Suprapubic skin (tissue), 4 donors: ENCODE measurements around the gene PSENEN. TPM values are rescaled to one million over a fixed set of nuclear protein-coding genes. Genes with fewer than 3 reads are reported as not detected.

Experiments used
- DNase-seq, 2 donors: peaks; one replicate each; pipeline ENCODE4 v3.0.0-alpha.2; 2019; ENCODE audit warnings: low spot score in 2 of 2
- H3K27ac ChIP-seq: fragments of 200-600 bp; sonication (generic); one replicate; pipeline ENCODE4 v1.5.1; 2019
- H3K27me3 ChIP-seq: fragments of 200-600 bp; sonication (generic); one replicate; pipeline ENCODE4 v1.5.1; 2019
- H3K36me3 ChIP-seq: fragments of 200-600 bp; sonication (generic); one replicate; pipeline ENCODE4 v1.5.1; 2019
- H3K4me1 ChIP-seq: fragments of 200-600 bp; sonication (generic); one replicate; pipeline ENCODE4 v1.5.1; 2019
- H3K4me3 ChIP-seq: fragments of 200-600 bp; sonication (generic); one replicate; pipeline ENCODE4 v1.5.1; 2019; ENCODE audit warnings: mild to moderate bottlenecking
- H3K9me3 ChIP-seq: fragments of 200-600 bp; sonication (generic); one replicate; pipeline ENCODE4 v1.5.1; 2019
- CTCF ChIP-seq, 2 donors: fragments of 200-600 bp in 1 of 2; fragments of 450-650 bp in 1 of 2; sonication (generic) in 1 of 2; IDR thresholded peaks; one replicate each; pipeline ENCODE4 v1.5.1; 2016 to 2019; ENCODE audit warnings: antibody characterized with exemption in 2 of 2, mild to moderate bottlenecking in 1 of 2, moderate library complexity in 1 of 2
- EP300 ChIP-seq: sonication (generic); formaldehyde crosslinking; IDR thresholded peaks from one replicate; pipeline ENCODE4 v1.6.1; 2017; ENCODE audit warnings: antibody characterized with exemption
- POLR2A ChIP-seq, 2 donors: fragments of 450-650 bp; IDR thresholded peaks; one replicate each; pipeline ENCODE4 v1.6.1; 2017; ENCODE audit warnings: antibody characterized with exemption in 2 of 2, mild to moderate bottlenecking in 2 of 2, moderate library complexity in 2 of 2
- POLR2AphosphoS5 ChIP-seq, 3 donors: sonication (generic); formaldehyde crosslinking; IDR thresholded peaks; one replicate each; pipeline ENCODE4 v1.6.1; 2017; ENCODE audit warnings: antibody characterized with exemption in 3 of 3
- WGBS: methylation state at CpG from one replicate; pipeline ENCODE4 v1.1.5; 2018; 5-methylcytosine and 5-hydroxymethylcytosine counted together
- total RNA-seq, 4 donors: library from RNA; depleted of rRNA; stranded (reverse); fragments of >200 nt; gene quantifications; one replicate each; pipeline ENCODE4 v1.1.0, GENCODE V29; 2016

The PSENEN gene
- total RNA-seq, 4 donors from 2014 or later, result 27.1 to 57.2 (median 42.4) TPM

- peaks cover under 1% of the 10 kb centered on the region for H3K4me1 ChIP-seq
- no peak overlapping the region for H3K27ac ChIP-seq
- no peak overlapping the region for H3K4me3 ChIP-seq
- H3K36me3 ChIP-seq, result peaks cover 22% of the 10 kb centered on the region
- H3K9me3 ChIP-seq, result no peaks in the 10 kb centered on the region
- DNase-seq, result no peak
- WGBS, result 85% methylated on average over 8 of the region's 12 CpGs
- TF ChIP-seq CTCF (IDR thresholded peaks at IDR 0.05) (no peak), POLR2A (IDR thresholded peaks at IDR 0.05) (no peak)
- no peaks in the 10 kb centered on the region for H3K27me3 ChIP-seq
These were observed 42.9 kb downstream of the PSENEN start for GRCh38 chr19:35788205-35788960.

- WGBS, result 88% methylated on average over 5 of the region's 11 CpGs
- Histone ChIP-seq H3K4me3 (no peak overlapping the region), H3K9me3 (no peaks in the 10 kb centered on the region), H3K4me1 (peaks cover 5% of the 10 kb centered on the region), H3K27ac (no peak overlapping the region), H3K36me3 (peaks cover 18% of the 10 kb centered on the region), H3K27me3 (no peaks in the 10 kb centered on the region)
- TF ChIP-seq POLR2AphosphoS5 (IDR thresholded peaks at IDR 0.05) (no peak), EP300 (no peak), POLR2A (IDR thresholded peaks at IDR 0.05) (no peak), CTCF (IDR thresholded peaks at IDR 0.05) (no peak)
- peak in 1 of 2 donors; percentile 68 for DNase-seq
These were observed 43.9 kb downstream of the PSENEN start for GRCh38 chr19:35789195-35789977.

- DNase-seq, result peak in 1 of 2 donors; percentile 76
- WGBS, result 91% methylated on average over 9 of the region's 19 CpGs
- peaks cover 5% of the 10 kb centered on the region for H3K4me1 ChIP-seq
- H3K9me3 ChIP-seq, result no peaks in the 10 kb centered on the region
- H3K4me3 ChIP-seq, result no peak overlapping the region
- TF ChIP-seq CTCF (IDR thresholded peaks at IDR 0.05), result no peak
- no peak for TF ChIP-seq POLR2AphosphoS5 (IDR thresholded peaks at IDR 0.05)
- no peak for TF ChIP-seq EP300
- no peak for TF ChIP-seq POLR2A (IDR thresholded peaks at IDR 0.05)
- no peak overlapping the region for H3K27ac ChIP-seq
- no peaks in the 10 kb centered on the region for H3K27me3 ChIP-seq
- H3K36me3 ChIP-seq, result peaks cover 10% of the 10 kb centered on the region
These were observed 44.8 kb downstream of the PSENEN start for GRCh38 chr19:35789978-35790944.

GRCh38 chr19:35790981-35791813 lies 45.7 kb downstream of the PSENEN start:
- TF ChIP-seq POLR2AphosphoS5 (IDR thresholded peaks at IDR 0.05) (no peak), POLR2A (IDR thresholded peaks at IDR 0.05) (no peak), EP300 (no peak), CTCF (IDR thresholded peaks at IDR 0.05) (no peak)
- H3K4me1 ChIP-seq, result peaks cover 5% of the 10 kb centered on the region
- 66% methylated on average over 5 of the region's 20 CpGs for WGBS
- no peaks in the 10 kb centered on the region for H3K9me3 ChIP-seq
- DNase-seq, result peak in 1 of 2 donors; percentile 75
- H3K4me3 ChIP-seq, result no peak overlapping the region
- no peak overlapping the region for H3K27ac ChIP-seq
- peaks cover 7% of the 10 kb centered on the region for H3K27me3 ChIP-seq
- peaks cover 4% of the 10 kb centered on the region for H3K36me3 ChIP-seq
